Cortex of kidney (tissue), 1 donor: ENCODE data around the gene TOM1.
A peak's percentile ranks its signal among the peaks of the same experiment; 100 is the strongest.

Experiments used
- DNase-seq: peaks from one replicate; lab custom pipeline; 2025; lab: John Stamatoyannopoulos, UW

The TOM1 gene

DNA sequence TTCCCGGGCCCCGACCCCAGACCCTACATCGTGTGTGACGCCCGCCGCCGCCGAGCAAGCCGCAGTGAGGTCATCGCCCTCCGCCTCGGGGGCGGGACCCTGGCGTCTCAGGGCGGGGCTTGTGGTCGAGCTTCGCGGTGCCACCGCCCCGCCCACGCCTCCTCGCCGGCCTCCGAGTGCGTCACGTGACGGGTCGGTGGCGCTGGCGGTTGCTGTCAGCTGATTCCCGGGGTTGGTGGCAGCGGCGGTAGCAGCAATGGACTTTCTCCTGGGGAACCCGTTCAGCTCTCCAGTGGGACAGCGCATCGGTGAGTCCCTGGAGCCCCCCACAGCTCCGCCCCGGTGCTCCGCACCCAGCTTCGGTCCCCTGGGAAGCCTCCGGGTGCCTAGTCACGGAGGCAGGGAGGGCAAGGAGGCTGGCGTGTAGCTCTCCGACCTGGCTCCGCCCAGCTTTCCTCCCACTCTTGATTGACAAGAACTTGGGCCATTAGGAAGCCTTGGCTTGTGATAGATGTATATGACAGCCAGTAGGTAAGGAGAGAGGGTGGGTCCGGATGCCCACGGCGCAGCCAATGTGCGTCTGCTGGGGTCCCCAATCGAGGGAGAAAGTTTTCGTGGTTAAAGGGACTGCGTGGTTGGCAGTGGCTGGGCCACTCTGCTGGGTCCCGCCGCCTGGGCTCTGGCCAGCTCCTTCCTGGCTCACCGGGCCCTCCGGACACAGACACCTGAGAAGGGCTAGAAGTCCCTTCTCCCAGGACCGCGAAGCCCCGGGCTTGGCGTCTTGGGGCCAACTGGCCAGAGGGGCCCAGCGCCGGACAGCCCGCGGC lies at the start of gene TOM1:
TOM1 (plus strand) TSS at position 222 of the 827 bp plus-strand sequence; CDS start at position 257, 35 bp downstream.
- peak; percentile 40 for DNase-seq

DNA sequence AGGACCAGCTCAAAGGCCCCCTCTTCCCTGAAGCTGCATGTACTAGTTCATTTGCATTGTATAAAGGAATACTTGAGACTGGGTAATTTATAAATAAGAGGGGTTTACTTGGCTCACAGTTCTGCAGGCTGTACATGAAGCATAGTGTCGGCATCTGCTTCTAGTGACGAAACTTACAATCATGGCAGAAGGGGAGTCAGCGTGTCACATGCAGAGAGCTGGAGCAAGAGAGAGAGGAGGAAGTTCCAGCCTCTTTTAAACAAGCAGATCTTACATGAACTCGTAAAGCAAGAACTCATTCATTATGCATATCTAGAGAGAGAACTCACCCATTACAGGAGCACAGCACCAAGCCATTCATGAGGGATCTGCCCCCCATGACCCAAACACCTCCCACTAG lies 49.5 kb upstream of the TOM1 start:
- no peak for DNase-seq

GRCh38 chr22:35253946-35254345 lies 45.7 kb upstream of the TOM1 start:
- no peak for DNase-seq

DNA sequence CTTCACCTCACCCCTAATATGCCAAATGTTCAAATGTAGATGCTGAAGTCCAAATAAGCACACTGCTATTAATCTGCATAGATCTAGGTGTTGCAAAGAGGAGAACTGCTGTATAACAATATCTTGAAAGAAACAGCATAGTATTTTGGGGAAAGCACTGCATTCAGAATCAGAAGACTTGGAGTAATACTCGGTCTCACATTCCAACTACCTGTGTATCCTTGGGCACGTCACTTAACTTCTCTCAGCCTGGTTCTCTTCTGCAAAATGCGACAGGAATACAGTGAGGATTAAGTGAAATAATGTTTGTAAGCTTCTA lies 42.7 kb upstream of the TOM1 start:
- no peak for DNase-seq

- peak; percentile 80 for DNase-seq
Observed at GRCh38 chr22:35257321-35258190, 42.1 kb upstream of the TOM1 start, which contains the start of gene HMGXB4. Gene HMGXB4, plus strand, starts transcription at chr22:35257493. Its CDS starts 4,898 bp downstream, at chr22:35262391.

GRCh38 chr22:35258191-35258988 lies 41.3 kb upstream of the TOM1 start:
- DNase-seq: no peak

DNA sequence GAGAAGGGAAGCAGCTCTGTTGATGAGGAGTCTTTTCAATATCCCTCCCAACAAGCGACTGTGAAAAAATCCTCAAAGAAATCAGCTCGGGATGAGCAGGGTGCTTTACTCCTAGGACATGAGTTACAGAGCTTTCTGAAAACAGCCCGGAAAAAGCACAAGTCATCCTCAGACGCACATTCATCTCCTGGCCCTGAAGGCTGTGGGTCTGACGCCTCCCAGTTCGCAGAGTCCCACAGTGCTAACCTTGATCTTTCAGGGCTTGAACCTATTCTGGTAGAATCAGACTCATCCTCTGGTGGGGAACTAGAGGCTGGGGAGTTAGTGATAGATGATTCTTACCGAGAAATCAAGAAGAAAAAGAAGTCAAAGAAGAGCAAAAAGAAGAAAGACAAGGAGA lies 34.7 kb upstream of the TOM1 start:
- DNase-seq: no peak

DNA sequence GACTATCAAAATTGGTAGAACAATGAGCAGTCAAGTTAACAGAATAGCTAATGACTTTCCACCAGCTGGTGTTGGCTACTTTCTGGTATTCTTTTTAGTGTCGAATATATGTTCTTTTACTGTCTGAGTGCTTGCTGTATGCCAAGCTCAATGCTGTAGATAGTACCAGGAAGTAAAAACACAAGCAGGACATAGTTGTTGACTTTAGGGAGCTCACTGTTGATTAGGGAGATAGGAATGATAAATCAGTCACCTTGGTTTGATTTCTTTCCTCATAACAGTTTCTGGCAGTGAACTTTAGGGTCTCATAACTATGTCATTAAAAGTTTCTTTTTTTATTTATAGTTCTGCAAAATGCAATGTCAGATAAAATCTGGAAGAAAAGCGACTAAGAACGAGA lies 33.4 kb upstream of the TOM1 start:
- DNase-seq: no peak

GRCh38 chr22:35269630-35270029 lies 30.1 kb upstream of the TOM1 start:
- DNase-seq: no peak

DNA sequence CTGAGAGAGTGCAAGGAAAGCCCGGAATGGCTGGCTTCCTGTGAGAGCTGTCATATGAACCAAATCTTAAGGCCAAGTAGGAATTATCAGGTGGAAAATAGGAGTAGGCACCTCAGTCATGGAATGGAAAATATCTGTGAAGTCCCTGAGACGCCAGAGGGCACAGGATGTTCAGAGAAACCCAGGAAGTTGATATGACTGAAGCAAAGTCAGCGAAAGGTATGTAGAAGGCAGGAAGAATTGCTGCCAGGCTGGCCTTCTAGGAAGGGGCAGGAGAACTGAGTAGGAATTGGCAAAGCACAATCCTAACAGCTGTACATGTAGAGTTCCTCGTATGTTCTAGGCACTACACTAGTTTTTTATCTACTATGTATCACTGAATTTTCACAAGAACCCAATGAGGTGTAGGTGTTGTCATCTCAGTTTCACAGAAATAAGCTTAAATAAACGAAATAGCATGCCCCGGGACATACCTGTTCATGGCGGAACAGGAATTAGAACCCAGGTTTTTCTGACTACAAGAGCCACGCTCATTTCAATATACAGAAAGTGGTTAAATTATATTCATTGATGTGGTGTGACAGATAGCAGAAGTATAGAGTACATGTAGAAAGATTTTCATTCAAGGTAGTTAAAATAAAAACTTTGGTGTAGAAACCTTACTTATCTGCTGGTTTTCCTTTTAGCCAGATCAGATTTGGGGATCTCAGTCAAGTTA lies 25.4 kb upstream of the TOM1 start:
- DNase-seq: no peak

GRCh38 chr22:35275580-35275979 lies 24.1 kb upstream of the TOM1 start:
- no peak for DNase-seq

DNA sequence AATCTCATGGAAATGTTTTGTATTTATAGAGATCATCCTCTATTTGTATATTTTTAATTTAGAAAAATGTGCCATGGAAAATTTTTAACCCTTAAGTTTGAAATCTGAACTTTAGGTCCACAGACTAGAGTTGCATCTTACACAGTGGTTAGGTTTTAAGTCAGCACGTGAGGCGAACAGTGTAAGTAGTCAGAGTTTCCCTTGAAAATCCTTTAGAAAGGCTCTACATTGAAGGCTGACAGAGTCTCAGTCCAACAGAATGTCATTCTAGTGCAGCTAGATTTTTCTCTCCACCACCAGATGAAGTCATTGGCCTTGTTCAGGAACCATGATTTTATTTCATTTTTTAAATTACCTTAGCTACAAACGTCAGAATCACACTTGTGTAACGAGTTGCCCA lies 23.7 kb upstream of the TOM1 start:
- DNase-seq: no peak

GRCh38 chr22:35288116-35288515 lies 11.6 kb upstream of the TOM1 start:
- no peak for DNase-seq

GRCh38 chr22:35292786-35293185 lies 6.9 kb upstream of the TOM1 start:
- no peak for DNase-seq

GRCh38 chr22:35296051-35296450 lies 3.6 kb upstream of the TOM1 start:
- no peak for DNase-seq

DNA sequence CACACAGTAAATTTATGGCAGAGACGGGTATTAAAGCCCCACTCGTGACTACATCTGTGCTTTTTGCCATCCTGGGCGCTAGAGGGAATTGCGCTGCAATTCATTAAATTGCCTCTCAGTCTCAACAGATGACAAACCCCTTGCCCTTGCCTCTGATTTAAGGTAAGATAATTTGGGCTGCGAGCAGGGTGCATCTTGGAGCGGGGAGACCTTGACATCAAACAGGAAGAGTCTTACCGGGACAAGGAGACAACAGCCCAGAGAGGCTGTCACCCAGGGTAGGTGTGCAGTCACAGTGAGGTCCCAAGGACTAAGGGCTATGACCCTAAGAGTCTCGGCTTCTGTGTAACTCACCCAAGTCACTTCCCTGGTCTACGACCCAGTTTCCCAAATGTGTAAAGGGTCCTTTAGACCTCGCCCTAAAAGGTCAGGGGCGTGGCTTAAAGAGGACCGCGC lies 449 bp upstream of the TOM1 start:
- DNase-seq: no peak

DNA sequence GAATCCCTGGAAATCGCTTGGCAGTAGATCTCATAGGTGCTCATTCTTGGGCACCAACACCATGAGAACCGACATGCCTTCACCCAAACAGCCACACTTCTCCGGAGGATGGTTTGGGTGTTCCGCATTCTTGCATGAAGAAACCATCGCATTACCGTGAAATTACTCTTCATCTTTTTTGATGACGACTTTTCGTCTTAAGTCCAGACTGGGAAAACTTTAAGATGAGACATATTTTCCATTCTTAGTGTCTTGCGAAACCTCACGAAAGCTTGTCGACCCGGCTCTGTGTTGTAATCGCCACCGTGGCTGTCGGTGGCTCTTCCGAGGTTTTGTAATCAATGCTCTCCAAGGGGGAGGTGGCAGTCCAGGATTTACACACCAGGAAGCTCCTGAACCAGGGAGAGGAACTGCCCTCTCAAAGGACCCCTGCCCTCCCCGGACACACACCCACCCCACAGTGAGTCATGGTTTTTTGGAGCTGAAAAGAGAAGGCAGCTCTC lies 1.7 kb downstream of the TOM1 start:
- DNase-seq: no peak

DNA sequence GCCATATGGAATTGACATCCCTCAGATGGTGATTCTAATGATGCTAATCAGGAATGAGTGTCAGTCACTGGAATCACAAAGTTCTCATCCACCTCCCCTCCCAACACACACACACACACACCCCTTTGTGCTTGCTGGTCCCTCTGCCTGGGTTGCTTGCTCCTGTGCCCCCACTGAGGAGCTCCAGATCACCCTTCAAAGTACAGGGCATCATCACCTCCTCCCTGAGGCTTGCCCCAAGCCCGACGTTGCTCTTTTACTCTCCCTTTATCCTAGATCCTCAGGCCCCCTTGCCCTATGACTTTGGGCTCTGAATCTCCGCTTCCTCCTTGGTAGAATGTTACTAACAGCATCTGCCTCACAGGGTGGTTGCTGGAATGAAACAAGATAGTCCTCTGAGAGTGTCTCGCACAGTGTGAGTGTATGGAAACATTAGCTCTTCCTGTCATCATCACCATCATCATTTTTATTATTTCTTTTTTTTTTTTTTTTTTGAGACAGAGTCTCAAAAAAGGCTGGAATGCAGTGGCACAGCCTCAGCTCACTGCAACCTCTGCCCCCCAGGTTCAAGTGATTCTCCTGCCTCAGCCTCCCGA lies 3.4 kb downstream of the TOM1 start:
- no peak for DNase-seq

DNA sequence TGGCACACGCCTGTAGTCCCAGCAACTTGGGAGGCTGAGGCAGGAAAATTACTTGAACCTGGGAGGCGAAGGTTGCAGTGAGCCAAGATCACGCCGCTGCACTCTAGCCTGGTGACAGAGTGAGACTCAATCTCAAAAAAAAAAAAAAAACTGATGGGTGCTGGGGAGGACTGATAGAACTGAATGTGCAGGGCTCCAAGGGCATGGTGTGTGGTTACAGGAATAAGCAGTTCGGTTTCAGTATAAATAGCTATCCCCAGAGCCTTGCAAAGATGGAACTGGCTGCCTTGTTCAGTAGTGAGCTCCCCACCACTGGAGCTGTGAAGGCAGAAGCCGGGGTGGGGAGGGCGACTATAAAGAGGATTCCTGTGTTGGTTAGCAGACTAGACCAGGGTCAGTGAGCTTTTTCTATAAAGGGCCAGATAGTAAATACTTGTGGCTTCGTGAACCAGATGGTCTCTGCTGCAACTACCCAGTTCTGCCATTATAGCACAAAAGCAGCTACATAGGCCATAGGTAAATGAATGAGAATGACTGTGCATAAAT lies 5.9 kb downstream of the TOM1 start:
- no peak for DNase-seq

DNA sequence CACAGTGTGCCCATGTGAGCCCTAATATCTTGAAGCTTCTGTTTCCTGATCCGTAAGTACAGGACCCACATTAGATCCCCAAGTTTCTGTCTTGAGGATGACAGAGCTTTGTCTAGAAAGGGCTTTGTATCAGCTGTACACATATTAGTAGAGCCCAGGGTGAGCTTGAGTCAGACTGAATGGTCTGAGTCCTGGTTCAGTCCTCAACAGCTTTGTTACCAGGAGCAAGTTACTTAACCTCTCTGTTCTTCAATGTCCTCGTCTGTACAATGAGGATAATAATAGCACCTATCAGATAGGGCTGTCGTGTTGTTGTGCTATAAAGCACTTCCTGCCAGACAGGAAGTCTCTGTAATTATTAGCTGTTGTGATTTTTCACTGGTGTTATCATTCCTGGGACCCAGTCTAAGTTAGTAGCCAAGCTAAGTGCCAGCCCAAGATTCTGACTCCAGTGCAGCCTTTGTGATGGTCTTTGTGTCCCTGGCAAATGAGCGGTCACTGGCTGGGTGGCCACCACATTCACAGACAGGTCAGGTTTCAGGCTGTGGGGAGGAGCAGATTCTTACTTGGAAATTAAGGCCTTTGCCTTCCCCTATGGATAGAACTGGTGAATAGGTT lies 6.8 kb downstream of the TOM1 start:
- no peak for DNase-seq
